ENCODE measurements around the gene ZCCHC2.

DNA sequence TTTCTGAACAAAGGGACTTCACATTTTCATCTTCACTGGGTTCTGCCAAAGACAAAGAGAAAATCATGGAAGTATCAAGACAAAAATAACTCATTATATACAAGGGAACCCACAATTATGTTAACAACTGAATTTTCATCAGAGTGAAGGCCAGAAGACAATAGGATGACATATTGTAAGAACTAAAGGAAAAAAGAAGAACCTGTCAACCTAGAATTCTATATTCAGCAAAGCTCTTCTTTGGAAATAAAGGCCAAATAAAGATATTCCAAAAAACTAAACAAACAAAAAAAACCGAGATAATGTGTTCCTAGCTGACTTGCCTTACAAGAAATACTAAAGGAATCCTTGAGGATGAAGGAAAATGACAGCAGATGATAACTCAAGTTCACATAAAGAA, 10.3 kb upstream of the ZCCHC2 start:
- TF ChIP-seq, protein P1, sequence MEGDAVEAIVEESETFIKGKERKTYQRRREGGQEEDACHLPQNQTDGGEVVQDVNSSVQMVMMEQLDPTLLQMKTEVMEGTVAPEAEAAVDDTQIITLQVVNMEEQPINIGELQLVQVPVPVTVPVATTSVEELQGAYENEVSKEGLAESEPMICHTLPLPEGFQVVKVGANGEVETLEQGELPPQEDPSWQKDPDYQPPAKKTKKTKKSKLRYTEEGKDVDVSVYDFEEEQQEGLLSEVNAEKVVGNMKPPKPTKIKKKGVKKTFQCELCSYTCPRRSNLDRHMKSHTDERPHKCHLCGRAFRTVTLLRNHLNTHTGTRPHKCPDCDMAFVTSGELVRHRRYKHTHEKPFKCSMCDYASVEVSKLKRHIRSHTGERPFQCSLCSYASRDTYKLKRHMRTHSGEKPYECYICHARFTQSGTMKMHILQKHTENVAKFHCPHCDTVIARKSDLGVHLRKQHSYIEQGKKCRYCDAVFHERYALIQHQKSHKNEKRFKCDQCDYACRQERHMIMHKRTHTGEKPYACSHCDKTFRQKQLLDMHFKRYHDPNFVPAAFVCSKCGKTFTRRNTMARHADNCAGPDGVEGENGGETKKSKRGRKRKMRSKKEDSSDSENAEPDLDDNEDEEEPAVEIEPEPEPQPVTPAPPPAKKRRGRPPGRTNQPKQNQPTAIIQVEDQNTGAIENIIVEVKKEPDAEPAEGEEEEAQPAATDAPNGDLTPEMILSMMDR (IDR thresholded peaks at IDR 0.05), result no peak
- no peak for TF ChIP-seq EZH2phosphoT487 (IDR thresholded peaks at IDR 0.05)
